GM12878 (cell line): ENCODE results near the gene LASP1NB.

Source experiments
- ATAC-seq: fragments of 200-7000 bp; cut with Tn5 transposase; 3 replicates; pipeline ENCODE4 v1.9.1; 2020; ENCODE audit warnings: mild to moderate bottlenecking, moderate library complexity
- BruUV-seq: library from RNA; stranded (reverse); fragments of 400-500 nt; replicated peaks from 2 replicates; lab custom pipeline; 2021; lab: Mats Ljungman, UMichigan
- CTCF ChIA-PET: fragments of 300-600 bp; sonication (Branson Sonifier 250); formaldehyde crosslinking; extraction: SDS; loops from one replicate; lab custom pipeline; 2021; ENCODE audit warnings: inconsistent platforms; lab: Yijun Ruan, JAX
- POLR2A ChIA-PET: fragments of 350-600 bp; formaldehyde crosslinking; extraction: SDS; loops from one replicate; lab custom pipeline; 2021; ENCODE audit warnings: inconsistent platforms; lab: Charles Lee
- RAD21 ChIA-PET: fragments of 300-600 bp; sonication (Branson Sonifier 250); formaldehyde crosslinking; loops from one replicate; lab custom pipeline; 2023; ENCODE audit warnings: antibody characterized with exemption; ENCODE audit not compliant: unreplicated experiment; lab: Charles Lee
- SMC1A ChIA-PET: fragments of 300-600 bp; sonication (Branson Sonifier 250); formaldehyde crosslinking; loops from one replicate; lab custom pipeline; 2023; ENCODE audit not compliant: unreplicated experiment, uncharacterized antibody; lab: Charles Lee
- DNase-seq: peaks from one replicate; pipeline ENCODE4 v3.0.0-alpha.2; 2011; ENCODE audit warnings: low read depth, low spot score
- FAIRE-seq: peaks from 3 replicates; lab custom pipeline; 2011; peaks lifted over from hg19 to GRCh38; lab: Jason Lieb, UNC
- H2AFZ ChIP-seq: 2 replicates; pipeline ENCODE4 v1.6.0; 2011; ENCODE audit warnings: low read depth, low read length, control low read depth; ENCODE audit not compliant: control insufficient read depth
- H3K27ac ChIP-seq: 2 replicates; pipeline ENCODE4 v1.5.1; 2011; ENCODE audit warnings: control low read depth; ENCODE audit not compliant: control insufficient read depth, insufficient read depth
- H3K27me3 ChIP-seq, 2 experiments: replicated peaks in 1 of 2; 2 replicates each; pipeline versions ENCODE4 v1.6.0 to v1.6.1; 2011; ENCODE audit warnings: low read length in 1 of 2; ENCODE audit not compliant: control insufficient read depth in 2 of 2, insufficient read depth in 2 of 2
- H3K36me3 ChIP-seq, 2 experiments: 2 replicates each; pipeline ENCODE4 v1.5.1; 2011; ENCODE audit warnings: low read length in 1 of 2; ENCODE audit not compliant: control insufficient read depth in 2 of 2, insufficient read depth in 2 of 2
- H3K4me1 ChIP-seq: 2 replicates; pipeline ENCODE4 v1.6.1; 2011; ENCODE audit warnings: mild to moderate bottlenecking, low read length, moderate library complexity, mixed read lengths; ENCODE audit not compliant: control insufficient read depth, insufficient read depth
- H3K4me2 ChIP-seq: 2 replicates; pipeline ENCODE4 v1.6.0; 2011; ENCODE audit warnings: control low read depth; ENCODE audit not compliant: control insufficient read depth, insufficient read depth
- H3K4me3 ChIP-seq: fragments of 200-600 bp; sonication (generic); 2 replicates; pipeline ENCODE4 v1.5.1; 2016
- H3K79me2 ChIP-seq: 2 replicates; pipeline ENCODE4 v1.6.0; 2011; ENCODE audit warnings: low read length; ENCODE audit not compliant: control insufficient read depth, insufficient read depth
- H3K9ac ChIP-seq: 2 replicates; pipeline ENCODE4 v1.8.0; 2011; ENCODE audit warnings: low read length, control low read depth, mixed read lengths; ENCODE audit not compliant: control insufficient read depth, insufficient read depth
- H3K9me3 ChIP-seq: replicated peaks from 3 replicates; pipeline ENCODE4 v1.5.1; 2011; ENCODE audit warnings: mild to moderate bottlenecking, low read length; ENCODE audit not compliant: control insufficient read depth, insufficient read depth
- H4K20me1 ChIP-seq: 2 replicates; pipeline ENCODE4 v1.6.0; 2011; ENCODE audit not compliant: control insufficient read depth, insufficient read depth
- ATF3 ChIP-seq: IDR thresholded peaks from 2 replicates; pipeline ENCODE4 v1.6.1; 2011; ENCODE audit warnings: low read depth, mild to moderate bottlenecking, low read length, moderate library complexity, borderline replicate concordance; ENCODE audit errors: extremely low read depth
- BMI1 ChIP-seq: fragments of 450-650 bp; IDR thresholded peaks from 2 replicates; pipeline ENCODE4 v1.6.1; 2016; ENCODE audit warnings: mild to moderate bottlenecking, moderate library complexity, borderline replicate concordance
- CBFB ChIP-seq: IDR thresholded peaks from 2 replicates; pipeline ENCODE4 v1.6.1; 2016; ENCODE audit warnings: antibody characterized with exemption, low read depth
- CHD4 ChIP-seq: fragments of 200-600 bp; sonication (generic); IDR thresholded peaks from 2 replicates; pipeline ENCODE4 v1.6.1; 2016; ENCODE audit warnings: mild to moderate bottlenecking
- GABPA ChIP-seq: IDR thresholded peaks from 2 replicates; pipeline ENCODE4 v1.6.1; 2014; ENCODE audit warnings: antibody characterized with exemption, low read depth, mild to moderate bottlenecking, inconsistent platforms
- IKZF2 ChIP-seq, 2 experiments: fragments of 450-650 bp; IDR thresholded peaks; 2 replicates each; pipeline ENCODE4 v1.6.1; 2017; ENCODE audit warnings: mild to moderate bottlenecking in 2 of 2, moderate library complexity in 2 of 2
- JUNB ChIP-seq: IDR thresholded peaks from 2 replicates; pipeline ENCODE4 v1.6.1; 2016; ENCODE audit warnings: antibody characterized with exemption, mild to moderate bottlenecking
- MTA2 ChIP-seq: fragments of 450-650 bp; IDR thresholded peaks from 2 replicates; pipeline ENCODE4 v1.6.1; 2016; ENCODE audit warnings: low read depth, mild to moderate bottlenecking, moderate library complexity
- MYC ChIP-seq: IDR thresholded peaks from 2 replicates; pipeline ENCODE4 v1.6.1; 2011; ENCODE audit warnings: mild to moderate bottlenecking, low read length, moderate library complexity, inconsistent platforms; ENCODE audit not compliant: insufficient read depth, insufficient replicate concordance, insufficient read length, severe bottlenecking
- NFIC ChIP-seq: IDR thresholded peaks from 2 replicates; pipeline ENCODE4 v1.6.1; 2012; ENCODE audit warnings: low read depth, mild to moderate bottlenecking, inconsistent platforms, low read length, moderate library complexity
- NR2C1 ChIP-seq: fragments of 450-650 bp; IDR thresholded peaks from 2 replicates; pipeline ENCODE4 v1.6.1; 2017; ENCODE audit warnings: antibody characterized with exemption, mild to moderate bottlenecking, moderate library complexity
- PKNOX1 ChIP-seq: fragments of 450-650 bp; IDR thresholded peaks from 2 replicates; pipeline ENCODE4 v1.6.1; 2016; ENCODE audit warnings: mild to moderate bottlenecking
- PML ChIP-seq: IDR thresholded peaks from 2 replicates; pipeline ENCODE4 v1.6.1; 2012; ENCODE audit warnings: low read length, inconsistent platforms
- RUNX3 ChIP-seq: IDR thresholded peaks from 2 replicates; pipeline ENCODE4 v1.6.1; 2012; ENCODE audit warnings: low read length, inconsistent platforms
- SMAD1 ChIP-seq: fragments of 450-650 bp; IDR thresholded peaks from 2 replicates; pipeline ENCODE4 v1.6.1; 2018; ENCODE audit warnings: mild to moderate bottlenecking, low read depth; ENCODE audit not compliant: partially characterized antibody
- SMARCA5 ChIP-seq: fragments of 450-650 bp; IDR thresholded peaks from 2 replicates; pipeline ENCODE4 v1.6.1; 2017; ENCODE audit warnings: mild to moderate bottlenecking
- SREBF1 ChIP-seq: IDR thresholded peaks from 2 replicates; pipeline ENCODE4 v1.6.1; 2012; ENCODE audit warnings: mild to moderate bottlenecking, low read length
- TCF12 ChIP-seq: IDR thresholded peaks from 2 replicates; pipeline ENCODE4 v1.6.1; 2011; ENCODE audit warnings: low read depth, mild to moderate bottlenecking, low read length
- YBX1 ChIP-seq: fragments of 450-650 bp; IDR thresholded peaks from 2 replicates; pipeline ENCODE4 v1.6.1; 2016; ENCODE audit warnings: antibody characterized with exemption
- ZBED1 ChIP-seq: IDR thresholded peaks from 2 replicates; pipeline ENCODE4 v1.6.1; 2016; ENCODE audit warnings: borderline replicate concordance
- ZNF207 ChIP-seq: fragments of 450-650 bp; IDR thresholded peaks from 2 replicates; pipeline ENCODE4 v1.6.1; 2014; ENCODE audit warnings: antibody characterized with exemption, mild to moderate bottlenecking, borderline replicate concordance
- ZNF24 ChIP-seq: fragments of 450-650 bp; IDR thresholded peaks from 2 replicates; pipeline ENCODE4 v1.6.1; 2017; ENCODE audit warnings: antibody characterized with exemption, mild to moderate bottlenecking
- WGBS: methylation state at CpG from one replicate; pipeline ENCODE4 v1.1.6; 2016; ENCODE audit warnings: low lambda C conversion rate; ENCODE audit not compliant: insufficient replicate concordance, insufficient coverage; ENCODE audit errors: missing lambda C conversion rate; 5-methylcytosine and 5-hydroxymethylcytosine counted together
- in situ Hi-C: fragments of 300-500 bp; cut with MboI; formaldehyde crosslinking; loops from 9 replicates; pipeline ENCODE4 v1.14.3; 2018; ENCODE audit warnings: mixed read lengths
- intact Hi-C: fragments of 100-400 bp; cut with micrococcal nuclease; formaldehyde crosslinking; loops from one replicate; pipeline ENCODE4 v1.14.2; 2022; ENCODE audit not compliant: unreplicated experiment
- TF ChIP-seq, protein P1 (sequence below): fragments of 450-650 bp; IDR thresholded peaks from 2 replicates; pipeline ENCODE4 v1.6.1; 2017; ENCODE audit warnings: antibody characterized with exemption, mild to moderate bottlenecking, moderate library complexity

Gene LASP1NB

DNA sequence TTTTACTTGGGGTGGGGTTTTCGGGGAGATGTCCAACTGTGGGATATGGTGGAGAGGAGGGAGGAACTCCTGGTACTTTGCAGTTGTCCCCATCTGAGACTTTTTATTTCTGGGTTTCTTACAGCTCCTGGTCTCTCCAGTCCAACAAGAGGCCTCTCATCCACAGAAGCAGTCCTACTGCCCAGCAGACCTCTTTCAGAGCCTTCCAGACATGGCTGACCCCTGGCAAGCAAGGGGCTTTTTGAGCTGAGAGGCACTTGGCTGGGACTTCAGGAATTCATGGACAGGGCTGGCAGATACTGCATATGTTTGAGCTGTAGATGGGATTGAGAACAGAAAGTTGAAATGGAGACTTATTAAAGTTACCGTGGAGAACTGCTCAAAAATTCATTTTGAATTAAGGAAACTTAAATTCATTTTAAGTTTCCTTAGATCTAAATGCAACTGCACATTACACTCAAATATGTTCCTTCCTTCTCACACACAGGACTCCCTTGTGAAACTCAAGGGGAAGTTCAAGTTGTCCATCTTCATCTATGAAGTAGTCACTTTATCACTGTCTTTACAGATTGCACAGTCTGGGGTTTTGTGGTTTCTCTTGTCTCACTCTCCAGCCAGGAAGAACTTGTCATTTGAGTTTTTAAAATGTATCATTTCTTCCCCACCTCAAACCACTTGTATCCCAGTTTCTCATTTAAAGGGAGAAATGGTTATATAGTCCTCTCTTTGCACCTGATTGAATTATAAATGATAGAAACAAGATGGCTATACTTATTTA lies 1.1 kb downstream of the LASP1NB start:
- H4K20me1 ChIP-seq, result no peaks in the 10 kb centered on the region; the same call in 1 of the 2 replicates
- H3K4me1 ChIP-seq, result peaks cover 3% of the 10 kb centered on the region
- no peaks in the 10 kb centered on the region for H3K27me3 ChIP-seq
- no peaks in the 10 kb centered on the region; a peak in 1 of 4 replicates for H3K36me3 ChIP-seq
- H3K79me2 ChIP-seq, result no peaks in the 10 kb centered on the region
- no peak overlapping the region for H3K27ac ChIP-seq
- CTCF ChIA-PET, result interaction anchor here (0.9 to 3.9 kb wide), 3 partner anchors 44 to 318 kb away, joined by 3 to 14 read pairs (median 4); no protein-coding TSS in a partner anchor
- SMC1A ChIA-PET, result interaction anchor here (0.8 to 1.4 kb wide), 3 partner anchors 37 to 129 kb away, joined by 3 to 5 read pairs (median 3); no protein-coding TSS in a partner anchor
- intact Hi-C loops (no loop called here), in situ Hi-C loops (no loop called here)
- H2AFZ ChIP-seq, result no peak overlapping the region
- no peak overlapping the region for H3K9ac ChIP-seq
- WGBS, result 33% methylated on average over 2 of the region's 2 CpGs
- no peak overlapping the region for H3K4me2 ChIP-seq
- RAD21 ChIA-PET, result interaction anchor here (0.7 to 2.4 kb wide), 3 partner anchors 54 to 57 kb away, joined by 3 to 6 read pairs (median 5); no protein-coding TSS in a partner anchor
- FAIRE-seq, result peak; percentile 62
- no peaks in the 10 kb centered on the region for H3K9me3 ChIP-seq
- POLR2A ChIA-PET, result no interaction called here
- peak; percentile 79 for ATAC-seq
- no peak overlapping the region for H3K4me3 ChIP-seq
- no TSS peak for BruUV-seq
- DNase-seq, result no peak
- TF ChIP-seq MYC (no peak), SMAD1 (no peak), ZNF24 (peak; percentile 81), CHD4 (no peak), SREBF1 (no peak), MTA2 (no peak), PKNOX1 (0 out of 2 replicates have a peak, but pooled peaks have one; percentile 47), TCF12 (no peak), PML (no peak), SMARCA5 (no peak), ZNF207 (no peak), YBX1 (no peak), RUNX3 (peak; percentile 92), BMI1 (no peak), NR2C1 (no peak), JUNB (peak; percentile 41), ZBED1 (no peak), ATF3 (no peak), NFIC (peak; percentile 61; the same call in 1 of the 2 replicates), IKZF2 (IDR thresholded peaks at IDR 0.05) (peak; percentile 27 to 47; a peak in 2 of 4 replicates), CBFB (peak; percentile 32; the same call in 1 of the 2 replicates), GABPA (no peak)
- TF ChIP-seq, protein P1, sequence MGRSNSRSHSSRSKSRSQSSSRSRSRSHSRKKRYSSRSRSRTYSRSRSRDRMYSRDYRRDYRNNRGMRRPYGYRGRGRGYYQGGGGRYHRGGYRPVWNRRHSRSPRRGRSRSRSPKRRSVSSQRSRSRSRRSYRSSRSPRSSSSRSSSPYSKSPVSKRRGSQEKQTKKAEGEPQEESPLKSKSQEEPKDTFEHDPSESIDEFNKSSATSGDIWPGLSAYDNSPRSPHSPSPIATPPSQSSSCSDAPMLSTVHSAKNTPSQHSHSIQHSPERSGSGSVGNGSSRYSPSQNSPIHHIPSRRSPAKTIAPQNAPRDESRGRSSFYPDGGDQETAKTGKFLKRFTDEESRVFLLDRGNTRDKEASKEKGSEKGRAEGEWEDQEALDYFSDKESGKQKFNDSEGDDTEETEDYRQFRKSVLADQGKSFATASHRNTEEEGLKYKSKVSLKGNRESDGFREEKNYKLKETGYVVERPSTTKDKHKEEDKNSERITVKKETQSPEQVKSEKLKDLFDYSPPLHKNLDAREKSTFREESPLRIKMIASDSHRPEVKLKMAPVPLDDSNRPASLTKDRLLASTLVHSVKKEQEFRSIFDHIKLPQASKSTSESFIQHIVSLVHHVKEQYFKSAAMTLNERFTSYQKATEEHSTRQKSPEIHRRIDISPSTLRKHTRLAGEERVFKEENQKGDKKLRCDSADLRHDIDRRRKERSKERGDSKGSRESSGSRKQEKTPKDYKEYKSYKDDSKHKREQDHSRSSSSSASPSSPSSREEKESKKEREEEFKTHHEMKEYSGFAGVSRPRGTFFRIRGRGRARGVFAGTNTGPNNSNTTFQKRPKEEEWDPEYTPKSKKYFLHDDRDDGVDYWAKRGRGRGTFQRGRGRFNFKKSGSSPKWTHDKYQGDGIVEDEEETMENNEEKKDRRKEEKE, result no peak
